ENCODE data around the gene ARV1.

GRCh38 chr1:231027971-231028370 is 49.1 kb downstream of the ARV1 start:
- TF ChIP-seq CTCF (IDR thresholded peaks at IDR 0.05) (no peak), EP300 (IDR thresholded peaks at IDR 0.05) (no peak), POLR2A (IDR thresholded peaks at IDR 0.05) (no peak), POLR2AphosphoS5 (IDR thresholded peaks at IDR 0.05) (no peak)

Data from suprapubic skin (tissue), 4 donors.